GM18505 (cell line): ENCODE measurements around the gene SWSAP1.

Source experiments
- ATAC-seq: cut with Tn5 transposase; IDR thresholded peaks from one replicate; pipeline ENCODE4 v1.9.1; 2021; ENCODE audit not compliant: unreplicated experiment
- POLR2A ChIP-seq: IDR thresholded peaks from 4 replicates; pipeline ENCODE4 v1.6.1; 2011; ENCODE audit warnings: borderline replicate concordance; ENCODE audit not compliant: insufficient read depth, insufficient read length; ENCODE audit errors: extremely low read depth

SWSAP1 gene

DNA sequence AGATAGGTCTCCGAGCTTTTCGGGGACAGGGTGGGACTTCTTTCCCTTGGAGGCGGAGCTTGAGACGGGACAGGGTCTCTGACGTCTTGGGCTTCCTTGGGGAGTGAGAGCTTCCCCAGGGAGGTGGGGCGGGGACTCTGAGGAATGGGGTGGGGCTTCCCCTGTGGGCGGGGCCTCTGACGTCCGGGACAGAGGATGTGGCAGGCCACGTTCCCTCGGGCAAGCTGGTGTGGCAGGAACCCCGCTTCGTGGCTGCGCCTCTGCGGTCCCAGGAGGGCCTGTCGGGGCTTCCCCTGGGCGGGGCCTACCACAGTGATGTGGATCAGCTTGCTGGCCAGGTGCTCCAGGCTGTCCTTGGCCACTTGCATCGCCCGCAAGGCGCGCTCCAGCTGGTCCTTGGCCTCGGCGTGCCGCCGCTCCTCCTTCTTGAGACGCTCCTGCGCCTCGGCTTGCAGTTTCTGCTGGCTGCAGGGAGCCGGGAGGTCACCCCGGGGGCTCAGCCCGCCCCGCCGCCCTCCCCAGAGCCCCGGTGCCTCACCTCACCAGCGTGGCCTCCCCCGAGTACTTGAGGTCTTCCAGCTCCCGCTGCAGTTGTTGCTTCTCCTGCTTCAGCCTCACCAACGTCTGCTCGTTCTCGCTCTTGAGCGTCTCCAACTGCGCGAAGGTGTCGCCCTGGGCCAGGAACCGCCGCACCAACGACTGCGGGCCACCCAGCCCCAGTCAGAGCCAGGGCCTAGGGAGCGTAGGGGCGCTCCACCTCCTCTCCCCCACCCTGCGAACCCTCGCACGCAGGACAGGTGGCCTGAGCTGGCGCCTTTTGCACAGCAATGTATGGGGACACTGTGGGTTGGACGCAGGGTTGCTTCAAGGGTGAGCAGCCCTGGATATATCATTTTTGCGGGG lies 47.9 kb downstream of the SWSAP1 start:
- TF ChIP-seq POLR2A, result no peak
- ATAC-seq, result peak; percentile 52

DNA sequence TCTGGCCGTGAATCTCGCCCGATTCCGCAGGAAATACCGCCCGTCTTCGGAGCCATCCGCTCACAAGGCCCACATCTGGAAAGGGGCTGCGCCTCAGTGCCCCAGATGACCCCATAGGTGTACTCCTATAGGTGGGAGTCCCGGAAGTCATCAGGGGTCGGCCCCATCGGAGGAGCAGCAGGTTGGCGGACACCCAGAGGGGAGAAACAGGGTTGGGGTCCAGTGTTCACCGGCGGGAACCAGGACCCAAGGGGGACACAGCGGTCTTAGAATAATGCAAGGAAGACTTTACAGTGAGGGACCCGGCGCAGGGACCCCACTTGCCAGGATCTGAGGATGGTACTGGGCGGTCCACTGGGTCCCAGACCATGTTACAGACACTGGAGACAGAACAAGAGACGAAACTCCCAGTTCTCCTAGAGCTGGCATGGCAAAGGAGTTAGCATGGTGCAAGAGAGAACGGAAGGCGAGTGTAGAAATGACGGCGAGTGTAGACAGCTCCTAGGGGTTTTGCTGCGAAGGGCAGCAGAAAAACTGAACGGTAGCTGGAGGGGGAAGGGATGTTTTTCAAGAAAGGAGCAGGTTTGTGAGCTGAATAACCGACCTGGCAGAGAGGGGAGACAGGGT lies 48.8 kb downstream of the SWSAP1 start:
- TF ChIP-seq POLR2A, result no peak
- ATAC-seq, result no peak

GRCh38 chr19:11423791-11424181 lies 49.3 kb downstream of the SWSAP1 start:
- no peak for TF ChIP-seq POLR2A

More at GRCh38 chr19:11423791-11424181, 49.3 kb downstream of the SWSAP1 start:
- no peak for ATAC-seq
